Ovary (tissue), 9 donors: ENCODE results near the gene TMEM134. TPM values are rescaled to one million over a fixed set of nuclear protein-coding genes. Genes with fewer than 3 reads are reported as not detected.
A peak's percentile ranks its signal among the peaks of the same experiment; 100 is the strongest.
"Not testable (repeated sequence)": the region's sequence is repeated elsewhere in the genome, so short reads cannot be mapped to it uniquely, and the experiment has no call there.

Experiments used
- DNase-seq, 5 donors: peaks; one replicate each; pipeline ENCODE4 v3.0.0-alpha.2; 2019 to 2020
- H3K27ac ChIP-seq, 2 donors: fragments of 200-600 bp; one replicate each; pipeline versions ENCODE4 v1.5.1 to v1.8.0; 2019 to 2022
- H3K27me3 ChIP-seq: fragments of 200-600 bp; one replicate; pipeline ENCODE4 v1.8.0; 2022
- H3K36me3 ChIP-seq: fragments of 200-600 bp; sonication (generic); one replicate; pipeline ENCODE4 v1.5.1; 2019
- H3K4me1 ChIP-seq: one replicate; pipeline ENCODE4 v1.8.1; 2013; ENCODE audit warnings: mild to moderate bottlenecking, moderate library complexity; ENCODE audit not compliant: insufficient read depth
- H3K4me3 ChIP-seq: fragments of 200-600 bp; sonication (generic); one replicate; pipeline ENCODE4 v1.5.1; 2017
- H3K9me3 ChIP-seq, 2 donors: fragments of 200-600 bp in 1 of 2; sonication (generic) in 1 of 2; one replicate each; pipeline versions ENCODE4 v1.5.1 to v1.8.1; 2013 to 2019; ENCODE audit warnings: mild to moderate bottlenecking in 1 of 2, moderate library complexity in 1 of 2
- CTCF ChIP-seq, 3 donors: fragments of 450-650 bp in 2 of 3; fragments of 200-600 bp in 1 of 3; IDR thresholded peaks; one replicate each; pipeline versions ENCODE4 v1.5.1 to v1.8.0; 2016 to 2022; ENCODE audit warnings: antibody characterized with exemption in 3 of 3, mild to moderate bottlenecking in 1 of 3
- EP300 ChIP-seq: sonication (generic); formaldehyde crosslinking; IDR thresholded peaks from one replicate; pipeline ENCODE4 v1.6.1; 2017; ENCODE audit warnings: antibody characterized with exemption
- POLR2A ChIP-seq: fragments of 450-650 bp; IDR thresholded peaks from one replicate; pipeline ENCODE4 v1.6.1; 2017; ENCODE audit warnings: antibody characterized with exemption, mild to moderate bottlenecking, moderate library complexity
- WGBS, 3 donors: extraction: QIAGEN DNeasy Blood & Tissue Kit in 1 of 3; methylation state at CpG; one replicate each; pipeline versions ENCODE4 v1.1.5 to v1.1.7; 2013 to 2017; 5-methylcytosine and 5-hydroxymethylcytosine counted together
- intact Hi-C, 4 donors: fragments of 100-400 bp; cut with DNase I; formaldehyde crosslinking; loops; one replicate each; pipeline versions ENCODE4 v1.11.0 to v1.15.1; 2022 to 2023
- polyA plus RNA-seq, 2 donors: library from polyadenylated mRNA; stranded (reverse); fragments of 200-250 nt in 1 of 2; fragments of 350-450 nt in 1 of 2; fragmentation: Illumina TruSeq in 1 of 2; extraction: RNeasy Lipid Tissue Mini Kit (QIAGEN cat#74804) in 1 of 2; gene quantifications; one replicate each; pipeline ENCODE4 v1.2.3, GENCODE V29; 2013 to 2014
- total RNA-seq, 7 donors: library from RNA; depleted of rRNA in 2 of 7; stranded (reverse); fragments of >200 nt in 2 of 7; fragmentation: NEBNext Ultra II Directional in 3 of 7; extraction: Animal tissue kit (Norgen Biotek cat#: 25700) in 3 of 7; gene quantifications; one replicate each; pipeline versions ENCODE4 v1.1.0 to v1.2.4, GENCODE V29; 2016 to 2023
- donor health status: DM: no; HTN: no; CAD: no; lungs with moderate emphysema.
- donor health status: DM: no; HTN: no; CAD: no.
- donor health status: Bipolar disorder and iron deficiency.
- donor health status: DM: yes; HTN: yes; CAD: no.
- donor health status: DM: no; HTN: no; CAD: no.
- donor health status: DM: yes; HTN: yes; CAD: no.

The TMEM134 gene
- total and polyA plus RNA-seq, 9 donors, result 2.7 to 69.8 (median 44.3) TPM

GRCh38 chr11:67486481-67487195 lies 17.6 kb upstream of the TMEM134 start:
- H3K4me1 ChIP-seq, result peaks cover 9% of the 10 kb centered on the region
- no peak for TF ChIP-seq POLR2A
- no peak for TF ChIP-seq EP300
- no peak for TF ChIP-seq CTCF (IDR thresholded peaks at IDR 0.05)
- H3K27me3 ChIP-seq, result no peaks in the 10 kb centered on the region
- intact Hi-C loops, result no loop called here
- WGBS, 3 donors, result 77 to 88% (median 80%) methylated on average over 20 of the region's 20 CpGs
- no peaks in the 10 kb centered on the region for H3K9me3 ChIP-seq
- no peak overlapping the region for H3K4me3 ChIP-seq
- H3K27ac ChIP-seq, result no peak overlapping the region
- peak in 1 of 5 donors; percentile 25 for DNase-seq
- no peaks in the 10 kb centered on the region for H3K36me3 ChIP-seq

GRCh38 chr11:67485873-67486361 lies 16.9 kb upstream of the TMEM134 start:
- H3K9me3 ChIP-seq, H3K36me3 ChIP-seq, H3K4me3 ChIP-seq, intact Hi-C loops, H3K4me1 ChIP-seq, H3K27me3 ChIP-seq, H3K27ac ChIP-seq: not testable (repeated sequence)
- DNase-seq, result peak in 1 of 5 donors; percentile 26
- 88 to 95% (median 92%) methylated on average over 7 of the region's 7 CpGs for WGBS, 3 donors

GRCh38 chr11:67484847-67485311 lies 15.8 kb upstream of the TMEM134 start:
- DNase-seq, result peak in 2 of 5 donors; percentile 20 to 29
- 77 to 87% (median 79%) methylated on average over 11 of the region's 11 CpGs for WGBS, 3 donors
- Histone ChIP-seq H3K9me3 (no peaks in the 10 kb centered on the region), H3K27me3 (no peaks in the 10 kb centered on the region), H3K4me1 (peaks cover 9% of the 10 kb centered on the region), H3K27ac (no peak overlapping the region), H3K36me3 (no peaks in the 10 kb centered on the region), H3K4me3 (no peak overlapping the region)
- no peak for TF ChIP-seq CTCF (IDR thresholded peaks at IDR 0.05)
- TF ChIP-seq EP300, result no peak
- no peak for TF ChIP-seq POLR2A
- intact Hi-C loops, result no loop called here

GRCh38 chr11:67483831-67484665 lies 15.0 kb upstream of the TMEM134 start:
- DNase-seq, result peak in 3 of 5 donors; percentile 28 to 44 (median 40)
- Histone ChIP-seq H3K9me3 (no peaks in the 10 kb centered on the region), H3K4me3 (no peak overlapping the region), H3K27me3 (no peaks in the 10 kb centered on the region), H3K27ac (no peak overlapping the region), H3K36me3 (no peaks in the 10 kb centered on the region), H3K4me1 (peaks cover 9% of the 10 kb centered on the region)
- WGBS, 3 donors, result 81 to 90% (median 84%) methylated on average over 16 of the region's 16 CpGs
- intact Hi-C loops, result no loop called here
- TF ChIP-seq POLR2A (no peak), EP300 (no peak)
